GM12891 (cell line): ENCODE data around the gene MFAP4.

Experiments
- DNase-seq: peaks from one replicate; pipeline ENCODE4 v3.0.0; 2011; ENCODE audit warnings: low spot score; ENCODE audit not compliant: insufficient read length
- FAIRE-seq: peaks from 2 replicates; lab custom pipeline; 2011; peaks lifted over from hg19 to GRCh38; lab: Jason Lieb, UNC
- PAX5 ChIP-seq: IDR thresholded peaks from 2 replicates; pipeline ENCODE4 v1.6.1; 2011; ENCODE audit warnings: low read length, moderate library complexity, mild to moderate bottlenecking; ENCODE audit not compliant: insufficient read depth, severe bottlenecking
- POLR2A ChIP-seq: IDR thresholded peaks from 2 replicates; pipeline ENCODE4 v1.6.1; 2011; ENCODE audit warnings: low read depth, low read length, control low read depth
- POLR2AphosphoS5 ChIP-seq: IDR thresholded peaks from 2 replicates; pipeline ENCODE4 v1.6.1; 2011; ENCODE audit warnings: low read depth, low read length, control low read depth
- POU2F2 ChIP-seq: IDR thresholded peaks from 2 replicates; pipeline ENCODE4 v1.6.1; 2011; ENCODE audit warnings: low read depth, mild to moderate bottlenecking, control low read depth, low read length, moderate library complexity
- SPI1 ChIP-seq: IDR thresholded peaks from 2 replicates; pipeline ENCODE4 v1.6.1; 2011; ENCODE audit warnings: low read depth, low read length, control low read depth
- TAF1 ChIP-seq: IDR thresholded peaks from 2 replicates; pipeline ENCODE4 v1.6.1; 2011; ENCODE audit warnings: low read depth, low read length, control low read depth

The MFAP4 gene

GRCh38 chr17:19372439-19372838 is 14.6 kb downstream of the MFAP4 start:
- no peak for FAIRE-seq
- TF ChIP-seq PAX5 (no peak), POLR2A (no peak), POLR2AphosphoS5 (no peak), SPI1 (no peak), TAF1 (no peak), POU2F2 (no peak)
- no peak for DNase-seq

- no peak for TF ChIP-seq TAF1
- TF ChIP-seq POU2F2: no peak
- TF ChIP-seq POLR2AphosphoS5: no peak
- TF ChIP-seq POLR2A: no peak
- TF ChIP-seq PAX5: no peak
- no peak for TF ChIP-seq SPI1
- no peak for FAIRE-seq
- DNase-seq: no peak
These were observed 15.0 kb downstream of the MFAP4 start for GRCh38 chr17:19372011-19372370.

- TF ChIP-seq PAX5: no peak
- TF ChIP-seq SPI1: peak; percentile 76
- no peak for FAIRE-seq
- DNase-seq: no peak
These were observed 15.6 kb downstream of the MFAP4 start for GRCh38 chr17:19371259-19372010.

GRCh38 chr17:19370493-19370960 is 16.5 kb downstream of the MFAP4 start:
- TF ChIP-seq TAF1 (no peak), POLR2AphosphoS5 (no peak), PAX5 (no peak), POLR2A (no peak), SPI1 (no peak), POU2F2 (no peak)
- FAIRE-seq (peak; percentile 87), DNase-seq (no peak)

- no peak for FAIRE-seq
- DNase-seq: no peak
- no peak for TF ChIP-seq SPI1
- TF ChIP-seq TAF1: no peak
- no peak for TF ChIP-seq POLR2AphosphoS5
- TF ChIP-seq PAX5: no peak
- no peak for TF ChIP-seq POU2F2
- no peak for TF ChIP-seq POLR2A
These were observed 17.0 kb downstream of the MFAP4 start for GRCh38 chr17:19369846-19370492.

- DNase-seq (no peak), FAIRE-seq (no peak)
- TF ChIP-seq SPI1: no peak
- no peak for TF ChIP-seq POLR2A
- TF ChIP-seq POU2F2: no peak
- TF ChIP-seq POLR2AphosphoS5: no peak
- no peak for TF ChIP-seq TAF1
- no peak for TF ChIP-seq PAX5
These were observed 17.7 kb downstream of the MFAP4 start for GRCh38 chr17:19369107-19369778.

- FAIRE-seq: no peak
- DNase-seq: no peak
- TF ChIP-seq POU2F2 (no peak), POLR2A (no peak), POLR2AphosphoS5 (no peak), PAX5 (no peak), SPI1 (no peak), TAF1 (no peak)
These were observed 18.8 kb downstream of the MFAP4 start for GRCh38 chr17:19368229-19368628.

GRCh38 chr17:19366637-19366972 is 20.4 kb downstream of the MFAP4 start:
- DNase-seq (no peak), FAIRE-seq (no peak)
- TF ChIP-seq POU2F2 (no peak), PAX5 (no peak), POLR2A (no peak), TAF1 (no peak), POLR2AphosphoS5 (no peak), SPI1 (no peak)

GRCh38 chr17:19365833-19366636 is 21.0 kb downstream of the MFAP4 start:
- TF ChIP-seq SPI1 (no peak), TAF1 (no peak), POLR2AphosphoS5 (no peak), POU2F2 (no peak), PAX5 (no peak), POLR2A (no peak)
- no peak for FAIRE-seq
- DNase-seq: no peak

GRCh38 chr17:19365499-19365817 is 21.5 kb downstream of the MFAP4 start:
- TF ChIP-seq TAF1: no peak
- no peak for TF ChIP-seq POU2F2
- TF ChIP-seq SPI1: no peak
- TF ChIP-seq POLR2AphosphoS5: no peak
- no peak for TF ChIP-seq POLR2A
- no peak for TF ChIP-seq PAX5
- no peak for DNase-seq
- no peak for FAIRE-seq
